ENCODE data around the gene GRIK1. TPM values are rescaled to one million over a fixed set of nuclear protein-coding genes. Genes with fewer than 3 reads are reported as not detected.

Gene GRIK1
- polyA plus RNA-seq, 1 experiment: not detected

DNA sequence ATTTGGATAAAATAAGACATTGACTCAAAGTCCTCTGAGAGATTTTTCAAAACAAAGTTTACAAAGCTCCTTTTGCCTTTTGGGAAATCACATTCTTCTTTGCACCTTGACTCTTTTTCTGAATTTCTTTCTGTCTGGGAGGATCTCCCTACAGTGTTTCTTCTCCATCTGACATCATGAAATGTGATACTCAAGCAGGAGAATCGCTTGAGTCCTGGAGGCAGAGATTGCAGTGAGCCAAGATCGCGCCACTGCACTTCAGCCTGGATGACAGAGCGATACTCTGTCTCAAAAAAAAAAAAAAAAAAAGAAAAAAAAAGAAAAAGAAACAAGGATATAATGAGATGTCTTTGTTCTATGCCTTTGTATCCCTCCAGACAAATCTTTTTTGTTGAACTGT is 13.3 kb upstream of the GRIK1 start:
- DNase-seq (ENCODE audit: low read depth, low spot score): no peak
- TF ChIP-seq, protein P1, sequence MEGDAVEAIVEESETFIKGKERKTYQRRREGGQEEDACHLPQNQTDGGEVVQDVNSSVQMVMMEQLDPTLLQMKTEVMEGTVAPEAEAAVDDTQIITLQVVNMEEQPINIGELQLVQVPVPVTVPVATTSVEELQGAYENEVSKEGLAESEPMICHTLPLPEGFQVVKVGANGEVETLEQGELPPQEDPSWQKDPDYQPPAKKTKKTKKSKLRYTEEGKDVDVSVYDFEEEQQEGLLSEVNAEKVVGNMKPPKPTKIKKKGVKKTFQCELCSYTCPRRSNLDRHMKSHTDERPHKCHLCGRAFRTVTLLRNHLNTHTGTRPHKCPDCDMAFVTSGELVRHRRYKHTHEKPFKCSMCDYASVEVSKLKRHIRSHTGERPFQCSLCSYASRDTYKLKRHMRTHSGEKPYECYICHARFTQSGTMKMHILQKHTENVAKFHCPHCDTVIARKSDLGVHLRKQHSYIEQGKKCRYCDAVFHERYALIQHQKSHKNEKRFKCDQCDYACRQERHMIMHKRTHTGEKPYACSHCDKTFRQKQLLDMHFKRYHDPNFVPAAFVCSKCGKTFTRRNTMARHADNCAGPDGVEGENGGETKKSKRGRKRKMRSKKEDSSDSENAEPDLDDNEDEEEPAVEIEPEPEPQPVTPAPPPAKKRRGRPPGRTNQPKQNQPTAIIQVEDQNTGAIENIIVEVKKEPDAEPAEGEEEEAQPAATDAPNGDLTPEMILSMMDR (IDR thresholded peaks at IDR 0.05; ENCODE audit: low read depth, low read length): no peak
- CTCF ChIA-PET: no interaction called here

DNA sequence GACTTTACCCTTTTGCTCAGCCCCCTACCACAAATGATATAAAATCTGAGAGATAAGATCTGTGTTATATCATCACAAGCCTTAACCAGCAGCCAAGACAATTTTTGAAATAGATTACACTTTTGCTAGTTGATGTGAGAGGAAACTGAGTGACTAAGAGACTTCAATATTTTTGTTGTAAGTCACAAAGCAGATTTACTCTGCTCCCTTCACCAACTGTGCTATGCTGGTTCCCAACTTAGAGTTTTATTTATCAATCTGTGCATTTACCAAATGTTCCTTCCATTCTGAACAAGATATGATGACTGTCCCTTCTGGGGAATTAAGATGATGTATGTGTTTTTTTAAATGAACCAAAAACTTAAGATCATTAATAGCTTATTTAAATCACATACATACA is 12.1 kb upstream of the GRIK1 start:
- Histone ChIP-seq H3K4me3 (ENCODE audit: low read depth, low read length) (no peak overlapping the region), H3K9me3 (ENCODE audit: control insufficient read depth, insufficient read depth, low read length) (no peaks in the 10 kb centered on the region), H3K27me3 (ENCODE audit: control insufficient read depth, insufficient read depth, low read length) (no peaks in the 10 kb centered on the region), H3K27ac (ENCODE audit: low read depth, low read length) (no peak overlapping the region)
- ChIA-PET POLR2A (no interaction called here), CTCF (interaction anchor here (0.6 kb wide), 1 partner anchor 379 kb away, joined by 3 read pairs; no protein-coding TSS in a partner anchor)
- TF ChIP-seq, protein P1 (IDR thresholded peaks at IDR 0.05; ENCODE audit: low read depth, low read length): no peak
- DNase-seq (ENCODE audit: low read depth, low spot score): no peak

More for the DNA sequence above, 13.3 kb upstream of the GRIK1 start:
- H3K9me3 ChIP-seq (ENCODE audit: control insufficient read depth, insufficient read depth, low read length): no peaks in the 10 kb centered on the region
- H3K4me3 ChIP-seq (ENCODE audit: low read depth, low read length): no peak overlapping the region
- POLR2A ChIA-PET: no interaction called here
- no peak overlapping the region for H3K27ac ChIP-seq (ENCODE audit: low read depth, low read length)
- no peaks in the 10 kb centered on the region for H3K27me3 ChIP-seq (ENCODE audit: control insufficient read depth, insufficient read depth, low read length)

DNA sequence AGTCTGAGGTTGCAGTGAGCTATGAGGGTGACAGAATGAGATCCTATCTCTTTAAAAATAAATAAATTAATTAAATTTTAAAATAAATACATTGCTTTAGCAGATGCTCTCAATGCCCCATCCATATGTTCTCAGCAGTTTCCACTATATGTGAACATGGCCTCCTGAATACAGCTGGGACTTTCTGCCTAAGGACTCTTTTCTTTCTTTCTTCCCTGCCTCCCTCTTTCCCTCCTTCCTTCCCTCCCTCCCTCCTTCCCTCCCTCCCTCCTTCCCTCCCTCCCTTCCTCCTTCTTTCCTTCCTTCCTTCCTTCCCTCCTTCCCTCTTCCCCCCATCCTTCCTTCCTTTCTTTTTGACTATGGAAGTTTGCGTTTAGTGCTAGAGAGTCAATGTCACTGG is 10.2 kb upstream of the GRIK1 start:
- Histone ChIP-seq H3K4me3 (ENCODE audit: low read depth, low read length) (no peak overlapping the region), H3K27me3 (ENCODE audit: control insufficient read depth, insufficient read depth, low read length) (no peaks in the 10 kb centered on the region), H3K27ac (ENCODE audit: low read depth, low read length) (no peak overlapping the region), H3K9me3 (ENCODE audit: control insufficient read depth, insufficient read depth, low read length) (no peaks in the 10 kb centered on the region)
- TF ChIP-seq, protein P1 (IDR thresholded peaks at IDR 0.05; ENCODE audit: low read depth, low read length): no peak
- no peak for DNase-seq (ENCODE audit: low read depth, low spot score)
- CTCF ChIA-PET: no interaction called here
- POLR2A ChIA-PET: no interaction called here

DNA sequence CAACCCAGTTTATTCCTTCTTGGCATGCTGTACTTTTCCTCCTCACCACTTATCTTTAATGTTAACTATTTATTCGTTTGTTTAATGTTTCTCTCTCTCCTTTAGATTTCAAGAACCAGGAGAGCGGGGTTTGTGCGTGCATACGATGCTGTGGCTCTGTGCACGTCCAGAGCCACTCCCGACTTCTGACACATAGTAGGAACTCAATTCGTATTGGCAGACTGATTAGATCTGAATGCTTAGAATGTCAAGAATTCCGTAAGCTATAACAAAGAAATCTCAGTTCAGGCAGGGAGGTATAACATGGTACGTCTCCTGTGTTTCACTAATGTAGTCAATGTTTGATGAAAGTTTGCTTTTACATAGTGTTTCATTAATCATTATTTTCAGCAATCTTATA is 7.3 kb upstream of the GRIK1 start:
- TF ChIP-seq, protein P1 (IDR thresholded peaks at IDR 0.05; ENCODE audit: low read depth, low read length): no peak
- ChIA-PET CTCF (no interaction called here), POLR2A (no interaction called here)
- Histone ChIP-seq H3K27me3 (ENCODE audit: control insufficient read depth, insufficient read depth, low read length) (no peaks in the 10 kb centered on the region), H3K4me3 (ENCODE audit: low read depth, low read length) (no peak overlapping the region), H3K9me3 (ENCODE audit: control insufficient read depth, insufficient read depth, low read length) (no peaks in the 10 kb centered on the region), H3K27ac (ENCODE audit: low read depth, low read length) (no peak overlapping the region)
- no peak for DNase-seq (ENCODE audit: low read depth, low spot score)

DNA sequence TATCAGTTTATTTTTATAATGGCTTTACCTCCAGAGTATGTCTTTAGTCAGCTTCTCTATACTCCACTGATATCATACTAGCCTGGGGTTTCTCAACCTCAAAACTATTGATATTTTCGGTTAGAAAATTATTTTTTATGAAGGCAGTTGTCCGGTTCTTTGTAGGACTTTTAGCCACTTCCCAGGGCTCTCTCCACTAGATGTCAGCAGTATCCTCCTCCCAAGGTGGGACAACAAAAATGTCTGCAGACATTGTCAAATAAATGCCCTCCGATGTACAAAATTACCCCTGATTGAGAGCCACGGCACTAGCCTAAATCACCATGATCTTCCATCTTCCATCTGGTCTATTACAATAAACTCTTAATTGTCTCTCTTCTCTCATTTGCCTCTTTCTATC is 4.1 kb upstream of the GRIK1 start:
- no peak for DNase-seq (ENCODE audit: low read depth, low spot score)
- no peaks in the 10 kb centered on the region; the same call in 1 of the 2 replicates for H3K9me3 ChIP-seq (ENCODE audit: control insufficient read depth, insufficient read depth, low read length)
- ChIA-PET POLR2A (no interaction called here), CTCF (no interaction called here)
- H3K4me3 ChIP-seq (ENCODE audit: low read depth, low read length): no peak overlapping the region
- peaks cover 14% of the 10 kb centered on the region for H3K27me3 ChIP-seq (ENCODE audit: control insufficient read depth, insufficient read depth, low read length)
- H3K27ac ChIP-seq (ENCODE audit: low read depth, low read length): no peak overlapping the region
- TF ChIP-seq, protein P1 (IDR thresholded peaks at IDR 0.05; ENCODE audit: low read depth, low read length): no peak
